NT2/D1 (cell line): ENCODE measurements around the gene SLC12A1.

Experiments
- SUZ12 ChIP-seq: IDR thresholded peaks from 2 replicates; pipeline ENCODE4 v1.6.1; 2011; ENCODE audit not compliant: insufficient read length, insufficient read depth; ENCODE audit errors: extremely low read depth
- YY1 ChIP-seq: IDR thresholded peaks from 2 replicates; pipeline ENCODE4 v1.6.1; 2011; ENCODE audit not compliant: insufficient read length, insufficient read depth

DNA sequence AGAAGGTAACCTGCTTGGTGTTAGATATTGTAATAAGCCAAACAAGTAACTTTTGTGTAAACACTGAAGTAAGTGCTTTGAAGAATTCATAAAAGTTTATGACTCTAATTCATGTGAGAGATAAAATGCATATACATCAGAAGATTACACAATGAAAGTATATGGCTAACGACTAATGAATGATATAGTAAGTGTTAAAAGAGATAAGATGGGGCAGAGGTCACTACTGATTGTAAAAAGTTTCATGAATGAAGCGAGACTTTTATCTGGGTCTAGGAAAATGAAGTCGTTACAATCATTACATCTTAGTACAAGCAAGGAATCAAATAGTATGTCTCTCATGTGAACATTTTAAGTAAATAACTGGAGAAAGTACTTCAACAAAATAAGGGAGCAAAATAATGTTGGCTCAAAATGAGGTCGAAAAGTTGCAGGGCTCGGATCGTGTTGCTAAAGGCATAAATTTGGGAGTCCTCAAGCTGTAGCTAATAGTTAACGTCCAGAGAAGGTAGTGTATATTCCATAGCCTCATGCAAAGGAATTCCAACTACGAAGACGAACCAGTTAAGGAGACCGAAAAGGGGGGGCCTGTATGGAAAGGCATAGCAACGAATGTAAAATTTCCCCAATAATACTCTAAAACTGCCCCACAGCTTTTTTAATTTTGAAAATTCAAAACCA is 124.1 kb downstream of the SLC12A1 start:
- no peak for TF ChIP-seq YY1
- TF ChIP-seq SUZ12: no peak
